NT2/D1 (cell line): ENCODE measurements around the gene PLLP.

Experiments used
- SUZ12 ChIP-seq: IDR thresholded peaks from 2 replicates; pipeline ENCODE4 v1.6.1; 2011; ENCODE audit not compliant: insufficient read length, insufficient read depth; ENCODE audit errors: extremely low read depth
- YY1 ChIP-seq: IDR thresholded peaks from 2 replicates; pipeline ENCODE4 v1.6.1; 2011; ENCODE audit not compliant: insufficient read length, insufficient read depth

DNA sequence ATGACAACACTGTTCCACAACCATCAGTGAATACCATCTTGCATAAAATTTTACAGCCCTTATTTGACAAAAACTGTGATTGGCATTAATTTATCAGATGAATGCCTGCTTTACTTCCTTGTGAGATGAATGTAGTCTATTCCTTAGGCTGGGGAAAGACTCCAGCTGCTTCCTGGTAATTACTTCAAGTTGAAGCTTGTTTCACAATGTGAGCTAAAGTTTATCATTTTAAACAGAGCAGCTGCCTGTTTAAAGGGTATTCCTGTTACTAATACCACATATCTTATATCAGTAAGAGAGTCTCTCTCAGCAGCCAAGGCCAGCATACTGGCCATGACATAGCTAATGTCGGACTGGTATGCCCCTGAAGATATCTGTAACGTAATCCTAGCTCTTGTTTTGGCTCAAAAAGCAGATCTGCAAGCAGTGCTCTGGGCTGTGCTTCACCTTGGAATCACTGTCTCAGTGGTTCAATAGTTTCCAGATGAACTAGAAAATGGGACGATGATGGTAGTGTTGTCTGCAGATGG lies 52.6 kb downstream of the PLLP start:
- TF ChIP-seq SUZ12: no peak
- no peak for TF ChIP-seq YY1
